HepG2 (cell line): ENCODE measurements around the gene STIM1. TPM values are rescaled to one million over a fixed set of nuclear protein-coding genes. Genes with fewer than 3 reads are reported as not detected.

Experiments used
- EHMT2 ChIP-seq: fragments of 200-600 bp; sonication (generic); IDR thresholded peaks from 2 replicates; pipeline ENCODE4 v1.7.0; 2017; ENCODE audit warnings: antibody characterized with exemption, low read depth, low read length, borderline replicate concordance
- GTF3A ChIP-seq: sonication (generic); formaldehyde crosslinking; conservative IDR thresholded peaks from 2 replicates; pipeline ENCODE4 v1.4.0; 2020; ENCODE audit warnings: mild to moderate bottlenecking, missing genetic modification reagents
- HMG20A ChIP-seq: IDR thresholded peaks from 2 replicates; pipeline ENCODE4 v1.6.1; 2016; ENCODE audit warnings: borderline replicate concordance
- HOXA7 ChIP-seq: sonication (generic); formaldehyde crosslinking; IDR thresholded peaks from 2 replicates; pipeline ENCODE4 v1.8.1; 2022; ENCODE audit warnings: mild to moderate bottlenecking, missing genetic modification reagents, moderate library complexity
- MIXL1 ChIP-seq: IDR thresholded peaks from 2 replicates; pipeline ENCODE4 v1.6.1; 2016
- NFRKB ChIP-seq: fragments of 450-650 bp; IDR thresholded peaks from 2 replicates; pipeline ENCODE4 v1.6.1; 2017
- NR2F2 ChIP-seq: IDR thresholded peaks from 2 replicates; pipeline ENCODE4 v1.6.1; 2012; ENCODE audit warnings: low read depth, inconsistent platforms, borderline replicate concordance
- POGZ ChIP-seq: sonication (generic); formaldehyde crosslinking; IDR thresholded peaks from 2 replicates; pipeline ENCODE4 v1.4.0; 2020; ENCODE audit warnings: mild to moderate bottlenecking, missing genetic modification reagents
- RARA ChIP-seq: IDR thresholded peaks from 2 replicates; pipeline ENCODE4 v1.6.1; 2016; ENCODE audit warnings: missing genetic modification reagents, missing compliant biosample characterization
- SOX5 ChIP-seq: IDR thresholded peaks from 2 replicates; pipeline ENCODE4 v1.6.1; 2016; ENCODE audit warnings: borderline replicate concordance
- TCF7 ChIP-seq: sonication (generic); IDR thresholded peaks from 2 replicates; pipeline ENCODE4 v1.6.1; 2016; ENCODE audit warnings: antibody characterized with exemption, low read depth
- ZBTB20 ChIP-seq: sonication (generic); formaldehyde crosslinking; IDR thresholded peaks from 2 replicates; pipeline ENCODE4 v1.8.1; 2023; ENCODE audit warnings: missing genetic modification reagents, low read depth, mild to moderate bottlenecking, borderline replicate concordance
- ZC3H4 ChIP-seq: sonication (generic); formaldehyde crosslinking; IDR thresholded peaks from 2 replicates; pipeline ENCODE4 v1.4.0; 2020; ENCODE audit warnings: missing genetic modification reagents, borderline replicate concordance
- ZNF350 ChIP-seq: sonication (generic); formaldehyde crosslinking; IDR thresholded peaks from 2 replicates; pipeline ENCODE4 v1.4.0; 2020; ENCODE audit warnings: mild to moderate bottlenecking, low read depth, missing genetic modification reagents, borderline replicate concordance
- polyA plus RNA-seq, 8 experiments: library from polyadenylated mRNA; depleted of rRNA in 3 of 8; stranded (reverse) in 7 of 8; unstranded in 1 of 8; fragments of >200 nt; fragmentation: Illumina TruSeq in 4 of 8; extraction: Trizol in 4 of 8; gene quantifications; 2 replicates each; pipeline versions ENCODE4 v1.2.1 to v1.2.3, GENCODE V29; 2011 to 2016; ENCODE audit warnings: low read depth in 4 of 8, missing spikeins in 1 of 8, mixed read lengths in 1 of 8; ENCODE audit not compliant: insufficient read depth in 1 of 8
- total RNA-seq, 5 experiments: library from RNA; depleted of rRNA; stranded (reverse); fragments of >200 nt; fragmentation: Illumina TruSeq; extraction: Trizol; gene quantifications; 2 replicates each; pipeline ENCODE4 v1.2.3, GENCODE V29; 2016; ENCODE audit warnings: low read depth in 1 of 5
- TF ChIP-seq, protein P1 (sequence below): sonication (generic); formaldehyde crosslinking; IDR thresholded peaks from 2 replicates; pipeline ENCODE4 v1.9.0; 2021; ENCODE audit warnings: missing genetic modification reagents, borderline replicate concordance
- TF ChIP-seq, protein P2 (sequence below): sonication (generic); formaldehyde crosslinking; IDR thresholded peaks from 2 replicates; pipeline ENCODE4 v1.4.0; 2020; ENCODE audit warnings: missing genetic modification reagents
- TF ChIP-seq, protein P3 (sequence below): sonication (generic); formaldehyde crosslinking; IDR thresholded peaks from 2 replicates; pipeline ENCODE4 v1.4.0; 2020; ENCODE audit warnings: missing genetic modification reagents, borderline replicate concordance
- TF ChIP-seq, protein P4 (sequence below): sonication (generic); formaldehyde crosslinking; IDR thresholded peaks from 2 replicates; pipeline ENCODE4 v1.4.0; 2020; ENCODE audit warnings: missing genetic modification reagents, borderline replicate concordance

Gene STIM1
- total and polyA plus RNA-seq, 2 of the 13 experiments (the other 11 are each of a cell fraction or from before 2014, with no cell fraction given) = 19.2 to 28.5 TPM

DNA sequence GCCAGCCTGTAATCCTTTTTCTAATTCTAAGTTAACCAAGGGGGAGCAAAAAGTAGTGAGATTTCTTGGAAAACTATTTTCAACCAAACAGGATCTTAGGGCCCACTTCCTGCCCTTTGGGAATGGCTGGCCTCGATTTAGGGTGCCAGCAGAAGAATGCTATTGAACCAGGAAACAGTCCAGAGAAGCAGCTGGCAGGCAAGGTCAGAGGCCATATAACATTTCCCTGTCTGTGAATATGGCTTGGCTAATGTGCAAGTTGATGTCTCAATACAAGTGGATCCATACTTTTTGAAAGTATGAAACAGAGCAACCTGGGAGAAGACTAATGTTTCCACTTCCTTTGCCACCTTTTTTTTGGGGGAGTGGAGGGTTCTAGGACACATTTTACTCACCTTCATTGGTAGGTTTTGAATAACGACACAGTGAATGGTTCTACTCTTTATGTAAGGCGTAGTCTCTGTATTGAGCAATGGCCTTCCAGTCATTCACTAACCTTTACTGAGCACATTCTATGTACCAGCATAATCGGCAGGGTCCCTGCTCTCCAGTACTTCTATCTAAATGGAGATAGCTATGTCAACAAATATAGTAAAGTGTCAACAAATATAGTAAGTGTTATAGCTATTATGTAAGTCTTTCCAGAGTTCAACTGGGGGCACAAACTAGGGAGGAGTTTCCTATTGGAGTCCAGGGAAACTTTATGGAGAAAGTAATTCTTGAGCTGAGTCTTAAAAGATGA, 204.9 kb downstream of the STIM1 start (continued):
- TF ChIP-seq, protein P1, sequence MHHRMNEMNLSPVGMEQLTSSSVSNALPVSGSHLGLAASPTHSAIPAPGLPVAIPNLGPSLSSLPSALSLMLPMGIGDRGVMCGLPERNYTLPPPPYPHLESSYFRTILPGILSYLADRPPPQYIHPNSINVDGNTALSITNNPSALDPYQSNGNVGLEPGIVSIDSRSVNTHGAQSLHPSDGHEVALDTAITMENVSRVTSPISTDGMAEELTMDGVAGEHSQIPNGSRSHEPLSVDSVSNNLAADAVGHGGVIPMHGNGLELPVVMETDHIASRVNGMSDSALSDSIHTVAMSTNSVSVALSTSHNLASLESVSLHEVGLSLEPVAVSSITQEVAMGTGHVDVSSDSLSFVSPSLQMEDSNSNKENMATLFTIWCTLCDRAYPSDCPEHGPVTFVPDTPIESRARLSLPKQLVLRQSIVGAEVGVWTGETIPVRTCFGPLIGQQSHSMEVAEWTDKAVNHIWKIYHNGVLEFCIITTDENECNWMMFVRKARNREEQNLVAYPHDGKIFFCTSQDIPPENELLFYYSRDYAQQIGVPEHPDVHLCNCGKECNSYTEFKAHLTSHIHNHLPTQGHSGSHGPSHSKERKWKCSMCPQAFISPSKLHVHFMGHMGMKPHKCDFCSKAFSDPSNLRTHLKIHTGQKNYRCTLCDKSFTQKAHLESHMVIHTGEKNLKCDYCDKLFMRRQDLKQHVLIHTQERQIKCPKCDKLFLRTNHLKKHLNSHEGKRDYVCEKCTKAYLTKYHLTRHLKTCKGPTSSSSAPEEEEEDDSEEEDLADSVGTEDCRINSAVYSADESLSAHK (CRISPR knock-in tag) = no peak
- TF ChIP-seq, protein P2, sequence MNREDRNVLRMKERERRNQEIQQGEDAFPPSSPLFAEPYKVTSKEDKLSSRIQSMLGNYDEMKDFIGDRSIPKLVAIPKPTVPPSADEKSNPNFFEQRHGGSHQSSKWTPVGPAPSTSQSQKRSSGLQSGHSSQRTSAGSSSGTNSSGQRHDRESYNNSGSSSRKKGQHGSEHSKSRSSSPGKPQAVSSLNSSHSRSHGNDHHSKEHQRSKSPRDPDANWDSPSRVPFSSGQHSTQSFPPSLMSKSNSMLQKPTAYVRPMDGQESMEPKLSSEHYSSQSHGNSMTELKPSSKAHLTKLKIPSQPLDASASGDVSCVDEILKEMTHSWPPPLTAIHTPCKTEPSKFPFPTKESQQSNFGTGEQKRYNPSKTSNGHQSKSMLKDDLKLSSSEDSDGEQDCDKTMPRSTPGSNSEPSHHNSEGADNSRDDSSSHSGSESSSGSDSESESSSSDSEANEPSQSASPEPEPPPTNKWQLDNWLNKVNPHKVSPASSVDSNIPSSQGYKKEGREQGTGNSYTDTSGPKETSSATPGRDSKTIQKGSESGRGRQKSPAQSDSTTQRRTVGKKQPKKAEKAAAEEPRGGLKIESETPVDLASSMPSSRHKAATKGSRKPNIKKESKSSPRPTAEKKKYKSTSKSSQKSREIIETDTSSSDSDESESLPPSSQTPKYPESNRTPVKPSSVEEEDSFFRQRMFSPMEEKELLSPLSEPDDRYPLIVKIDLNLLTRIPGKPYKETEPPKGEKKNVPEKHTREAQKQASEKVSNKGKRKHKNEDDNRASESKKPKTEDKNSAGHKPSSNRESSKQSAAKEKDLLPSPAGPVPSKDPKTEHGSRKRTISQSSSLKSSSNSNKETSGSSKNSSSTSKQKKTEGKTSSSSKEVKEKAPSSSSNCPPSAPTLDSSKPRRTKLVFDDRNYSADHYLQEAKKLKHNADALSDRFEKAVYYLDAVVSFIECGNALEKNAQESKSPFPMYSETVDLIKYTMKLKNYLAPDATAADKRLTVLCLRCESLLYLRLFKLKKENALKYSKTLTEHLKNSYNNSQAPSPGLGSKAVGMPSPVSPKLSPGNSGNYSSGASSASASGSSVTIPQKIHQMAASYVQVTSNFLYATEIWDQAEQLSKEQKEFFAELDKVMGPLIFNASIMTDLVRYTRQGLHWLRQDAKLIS = no peak
- TF ChIP-seq MIXL1 (CRISPR knock-in tag) (peak; percentile 60; the same call in 1 of the 2 replicates), NR2F2 (peak; percentile 49; the same call in 1 of the 2 replicates), SOX5 (peak; percentile 66; the same call in 1 of the 2 replicates), TCF7 (no peak), GTF3A (no peak), HMG20A (peak; percentile 47; the same call in 1 of the 2 replicates), POGZ (CRISPR knock-in tag) (peak; percentile 62), ZNF350 (CRISPR knock-in tag) (no peak), RARA (CRISPR knock-in tag) (peak; percentile 81), EHMT2 (no peak), NFRKB (no peak), ZC3H4 (no peak), ZBTB20 (CRISPR knock-in tag) (no peak; the same call in 1 of the 2 replicates), HOXA7 (CRISPR knock-in tag) (no peak)
- TF ChIP-seq, protein P3, sequence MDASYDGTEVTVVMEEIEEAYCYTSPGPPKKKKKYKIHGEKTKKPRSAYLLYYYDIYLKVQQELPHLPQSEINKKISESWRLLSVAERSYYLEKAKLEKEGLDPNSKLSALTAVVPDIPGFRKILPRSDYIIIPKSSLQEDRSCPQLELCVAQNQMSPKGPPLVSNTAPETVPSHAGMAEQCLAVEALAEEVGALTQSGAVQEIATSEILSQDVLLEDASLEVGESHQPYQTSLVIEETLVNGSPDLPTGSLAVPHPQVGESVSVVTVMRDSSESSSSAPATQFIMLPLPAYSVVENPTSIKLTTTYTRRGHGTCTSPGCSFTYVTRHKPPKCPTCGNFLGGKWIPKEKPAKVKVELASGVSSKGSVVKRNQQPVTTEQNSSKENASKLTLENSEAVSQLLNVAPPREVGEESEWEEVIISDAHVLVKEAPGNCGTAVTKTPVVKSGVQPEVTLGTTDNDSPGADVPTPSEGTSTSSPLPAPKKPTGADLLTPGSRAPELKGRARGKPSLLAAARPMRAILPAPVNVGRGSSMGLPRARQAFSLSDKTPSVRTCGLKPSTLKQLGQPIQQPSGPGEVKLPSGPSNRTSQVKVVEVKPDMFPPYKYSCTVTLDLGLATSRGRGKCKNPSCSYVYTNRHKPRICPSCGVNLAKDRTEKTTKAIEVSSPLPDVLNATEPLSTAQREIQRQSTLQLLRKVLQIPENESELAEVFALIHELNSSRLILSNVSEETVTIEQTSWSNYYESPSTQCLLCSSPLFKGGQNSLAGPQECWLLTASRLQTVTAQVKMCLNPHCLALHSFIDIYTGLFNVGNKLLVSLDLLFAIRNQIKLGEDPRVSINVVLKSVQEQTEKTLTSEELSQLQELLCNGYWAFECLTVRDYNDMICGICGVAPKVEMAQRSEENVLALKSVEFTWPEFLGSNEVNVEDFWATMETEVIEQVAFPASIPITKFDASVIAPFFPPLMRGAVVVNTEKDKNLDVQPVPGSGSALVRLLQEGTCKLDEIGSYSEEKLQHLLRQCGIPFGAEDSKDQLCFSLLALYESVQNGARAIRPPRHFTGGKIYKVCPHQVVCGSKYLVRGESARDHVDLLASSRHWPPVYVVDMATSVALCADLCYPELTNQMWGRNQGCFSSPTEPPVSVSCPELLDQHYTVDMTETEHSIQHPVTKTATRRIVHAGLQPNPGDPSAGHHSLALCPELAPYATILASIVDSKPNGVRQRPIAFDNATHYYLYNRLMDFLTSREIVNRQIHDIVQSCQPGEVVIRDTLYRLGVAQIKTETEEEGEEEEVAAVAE (CRISPR knock-in tag) = no peak
- TF ChIP-seq, protein P4, sequence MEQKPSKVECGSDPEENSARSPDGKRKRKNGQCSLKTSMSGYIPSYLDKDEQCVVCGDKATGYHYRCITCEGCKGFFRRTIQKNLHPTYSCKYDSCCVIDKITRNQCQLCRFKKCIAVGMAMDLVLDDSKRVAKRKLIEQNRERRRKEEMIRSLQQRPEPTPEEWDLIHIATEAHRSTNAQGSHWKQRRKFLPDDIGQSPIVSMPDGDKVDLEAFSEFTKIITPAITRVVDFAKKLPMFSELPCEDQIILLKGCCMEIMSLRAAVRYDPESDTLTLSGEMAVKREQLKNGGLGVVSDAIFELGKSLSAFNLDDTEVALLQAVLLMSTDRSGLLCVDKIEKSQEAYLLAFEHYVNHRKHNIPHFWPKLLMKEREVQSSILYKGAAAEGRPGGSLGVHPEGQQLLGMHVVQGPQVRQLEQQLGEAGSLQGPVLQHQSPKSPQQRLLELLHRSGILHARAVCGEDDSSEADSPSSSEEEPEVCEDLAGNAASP (CRISPR knock-in tag) = peak; percentile 99
